DOHH2 (cell line): ENCODE data around the gene SMOC2.

ENCODE experiments used
- H3F3A ChIP-seq: fragments of 200-600 bp; sonication (generic), shearing (Covaris generic); 2 replicates; pipeline ENCODE4 v1.6.0; 2016; ENCODE audit warnings: antibody characterized with exemption, mild to moderate bottlenecking; ENCODE audit not compliant: control insufficient read depth, insufficient read depth
- H3K27ac ChIP-seq: fragments of 200-600 bp; sonication (generic); 2 replicates; pipeline ENCODE4 v1.5.1; 2014; ENCODE audit warnings: low read depth, mild to moderate bottlenecking, low read length, moderate library complexity
- H3K27me3 ChIP-seq: fragments of 200-600 bp; sonication (generic); 2 replicates; pipeline ENCODE4 v1.6.1; 2014; ENCODE audit warnings: mild to moderate bottlenecking, low read length, mixed read lengths; ENCODE audit not compliant: control insufficient read depth
- H3K36me3 ChIP-seq: fragments of 200-600 bp; sonication (generic); 2 replicates; pipeline ENCODE4 v1.6.1; 2014; ENCODE audit warnings: mild to moderate bottlenecking, low read length, moderate library complexity, mixed read lengths; ENCODE audit not compliant: control insufficient read depth
- H3K4me1 ChIP-seq: fragments of 200-600 bp; sonication (generic); 2 replicates; pipeline ENCODE4 v1.6.1; 2014; ENCODE audit warnings: mild to moderate bottlenecking, low read length, mixed read lengths; ENCODE audit not compliant: control insufficient read depth
- H3K4me2 ChIP-seq: fragments of 200-600 bp; sonication (generic); 2 replicates; pipeline ENCODE4 v1.6.0; 2014; ENCODE audit warnings: mild to moderate bottlenecking, low read length, moderate library complexity
- H3K4me3 ChIP-seq: fragments of 200-600 bp; sonication (generic); 2 replicates; pipeline ENCODE4 v1.5.1; 2014; ENCODE audit warnings: mild to moderate bottlenecking, low read length, mixed read lengths
- H3K79me2 ChIP-seq: fragments of 200-600 bp; sonication (generic); 2 replicates; pipeline ENCODE4 v1.6.1; 2014; ENCODE audit warnings: mild to moderate bottlenecking, low read length, mixed read lengths; ENCODE audit not compliant: control insufficient read depth
- H3K9me2 ChIP-seq: fragments of 200-600 bp; sonication (generic); replicated peaks from 2 replicates; pipeline ENCODE4 v1.6.1; 2014; ENCODE audit warnings: mild to moderate bottlenecking, low read length, mixed read lengths; ENCODE audit not compliant: control insufficient read depth
- H3K9me3 ChIP-seq: fragments of 200-600 bp; sonication (generic); 2 replicates; pipeline ENCODE4 v1.6.1; 2014; ENCODE audit warnings: antibody characterized with exemption, low read length, mixed read lengths; ENCODE audit not compliant: control insufficient read depth, insufficient read depth
- H4K20me1 ChIP-seq: fragments of 200-600 bp; sonication (generic); 2 replicates; pipeline ENCODE4 v1.6.0; 2014; ENCODE audit warnings: low read depth, mild to moderate bottlenecking, antibody characterized with exemption, low read length, moderate library complexity; ENCODE audit not compliant: control insufficient read depth, insufficient read depth
- EZH2phosphoT487 ChIP-seq: fragments of 200-600 bp; sonication (generic); IDR thresholded peaks from 2 replicates; pipeline ENCODE4 v1.6.1; 2017; ENCODE audit warnings: borderline replicate concordance, mild to moderate bottlenecking, antibody characterized with exemption, low read length, moderate library complexity, mixed read lengths
- TF ChIP-seq, protein P1 (sequence below): fragments of 200-600 bp; sonication (generic); IDR thresholded peaks from one replicate; pipeline ENCODE4 v1.5.1; 2014; ENCODE audit warnings: antibody characterized with exemption, mild to moderate bottlenecking, low read depth, low read length; ENCODE audit not compliant: poor library complexity, severe bottlenecking

The SMOC2 gene

DNA sequence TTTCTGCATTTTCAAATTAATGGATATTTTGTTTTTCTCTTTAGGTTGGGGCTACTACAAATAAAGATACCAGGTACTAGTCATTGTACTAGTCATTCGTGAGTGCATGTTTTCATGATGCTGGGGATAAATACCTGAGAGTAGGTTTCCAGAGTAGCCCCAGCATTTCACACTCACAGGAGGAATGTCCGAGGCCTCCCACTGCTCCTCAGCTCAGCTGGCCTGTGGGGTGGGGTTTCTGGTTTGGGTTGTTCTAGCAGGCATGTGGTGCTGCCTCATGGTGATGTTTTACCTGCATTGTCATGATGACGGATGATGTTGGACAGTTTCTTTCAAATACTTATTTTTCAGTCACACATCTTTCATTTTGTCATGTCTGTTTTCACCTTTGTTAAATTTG is 144.5 kb downstream of the SMOC2 start:
- no peaks in the 10 kb centered on the region for H3K4me1 ChIP-seq
- H4K20me1 ChIP-seq, result no peaks in the 10 kb centered on the region
- H3K27ac ChIP-seq, result no peak overlapping the region
- peaks cover 8% of the 10 kb centered on the region; the same call in 1 of the 2 replicates for H3K9me3 ChIP-seq
- H3F3A ChIP-seq, result no peaks in the 10 kb centered on the region
- no peaks in the 10 kb centered on the region for H3K36me3 ChIP-seq
- no peak overlapping the region for H3K4me2 ChIP-seq
- no peaks in the 10 kb centered on the region for H3K79me2 ChIP-seq
- H3K27me3 ChIP-seq, result no peaks in the 10 kb centered on the region
- H3K9me2 ChIP-seq, result no peaks in the 10 kb centered on the region
- TF ChIP-seq, protein P1, sequence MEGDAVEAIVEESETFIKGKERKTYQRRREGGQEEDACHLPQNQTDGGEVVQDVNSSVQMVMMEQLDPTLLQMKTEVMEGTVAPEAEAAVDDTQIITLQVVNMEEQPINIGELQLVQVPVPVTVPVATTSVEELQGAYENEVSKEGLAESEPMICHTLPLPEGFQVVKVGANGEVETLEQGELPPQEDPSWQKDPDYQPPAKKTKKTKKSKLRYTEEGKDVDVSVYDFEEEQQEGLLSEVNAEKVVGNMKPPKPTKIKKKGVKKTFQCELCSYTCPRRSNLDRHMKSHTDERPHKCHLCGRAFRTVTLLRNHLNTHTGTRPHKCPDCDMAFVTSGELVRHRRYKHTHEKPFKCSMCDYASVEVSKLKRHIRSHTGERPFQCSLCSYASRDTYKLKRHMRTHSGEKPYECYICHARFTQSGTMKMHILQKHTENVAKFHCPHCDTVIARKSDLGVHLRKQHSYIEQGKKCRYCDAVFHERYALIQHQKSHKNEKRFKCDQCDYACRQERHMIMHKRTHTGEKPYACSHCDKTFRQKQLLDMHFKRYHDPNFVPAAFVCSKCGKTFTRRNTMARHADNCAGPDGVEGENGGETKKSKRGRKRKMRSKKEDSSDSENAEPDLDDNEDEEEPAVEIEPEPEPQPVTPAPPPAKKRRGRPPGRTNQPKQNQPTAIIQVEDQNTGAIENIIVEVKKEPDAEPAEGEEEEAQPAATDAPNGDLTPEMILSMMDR, result no peak
- no peak for TF ChIP-seq EZH2phosphoT487
- H3K4me3 ChIP-seq, result no peak overlapping the region

DNA sequence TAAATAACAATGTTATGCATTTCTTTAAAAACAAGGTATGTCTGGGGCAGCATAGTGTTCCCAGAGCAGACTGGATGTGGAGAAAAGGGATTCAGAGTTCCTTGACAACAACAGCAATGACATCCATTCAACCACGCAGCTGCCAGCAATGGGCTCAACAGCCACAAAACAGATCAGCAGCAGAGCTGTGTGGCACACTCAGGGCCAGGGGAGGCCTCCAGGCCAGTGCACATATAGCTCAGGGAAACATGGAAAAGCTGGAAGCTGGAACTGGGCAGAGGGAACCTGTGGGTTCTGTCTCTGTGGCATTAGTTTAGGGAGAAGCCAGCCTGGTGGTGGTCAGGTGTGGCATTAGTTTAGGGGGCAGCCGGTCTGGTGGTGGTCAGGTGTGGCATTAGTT is 148.3 kb downstream of the SMOC2 start:
- no peak overlapping the region for H3K4me2 ChIP-seq
- no peaks in the 10 kb centered on the region for H4K20me1 ChIP-seq
- H3K79me2 ChIP-seq, result no peaks in the 10 kb centered on the region
- H3K9me2 ChIP-seq, result no peaks in the 10 kb centered on the region
- H3K27ac ChIP-seq, result no peak overlapping the region
- no peaks in the 10 kb centered on the region for H3K4me1 ChIP-seq
- no peaks in the 10 kb centered on the region for H3F3A ChIP-seq
- H3K9me3 ChIP-seq, result 0 out of 2 replicates have a peak, but pooled peaks cover 2% of the 10 kb centered on the region
- no peaks in the 10 kb centered on the region for H3K36me3 ChIP-seq
- H3K4me3 ChIP-seq, result no peak overlapping the region
- H3K27me3 ChIP-seq, result no peaks in the 10 kb centered on the region
- no peak for TF ChIP-seq EZH2phosphoT487
- TF ChIP-seq, protein P1, result no peak

DNA sequence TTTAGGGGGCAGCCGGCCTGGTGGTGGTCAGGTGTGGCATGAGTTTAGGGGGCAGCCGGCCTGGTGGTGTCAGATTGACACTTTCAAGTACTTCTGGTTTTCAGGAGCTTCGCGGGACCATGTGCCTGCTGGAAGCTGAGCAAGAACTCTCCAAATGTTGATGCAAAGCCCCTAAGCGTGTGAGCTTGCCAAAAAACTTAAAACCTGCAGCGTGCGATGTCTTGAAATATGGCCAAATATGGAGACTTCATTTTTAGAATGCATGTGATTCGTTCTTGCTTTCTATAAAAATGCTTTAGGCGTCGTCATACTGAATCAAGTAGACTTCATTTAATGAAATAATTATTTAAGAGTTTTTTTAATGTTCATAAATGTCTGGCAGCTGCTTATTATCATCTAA is 149.4 kb downstream of the SMOC2 start:
- H3F3A ChIP-seq, result no peaks in the 10 kb centered on the region
- no peak overlapping the region for H3K4me3 ChIP-seq
- H3K79me2 ChIP-seq, result no peaks in the 10 kb centered on the region
- no peaks in the 10 kb centered on the region for H3K27me3 ChIP-seq
- H3K27ac ChIP-seq, result no peak overlapping the region
- no peaks in the 10 kb centered on the region for H3K36me3 ChIP-seq
- no peaks in the 10 kb centered on the region for H4K20me1 ChIP-seq
- no peaks in the 10 kb centered on the region for H3K4me1 ChIP-seq
- TF ChIP-seq, protein P1, result no peak
- no peak for TF ChIP-seq EZH2phosphoT487
- peaks cover 9% of the 10 kb centered on the region; the same call in 1 of the 2 replicates for H3K9me3 ChIP-seq
- H3K4me2 ChIP-seq, result no peak overlapping the region
- no peaks in the 10 kb centered on the region for H3K9me2 ChIP-seq
